Gastroesophageal sphincter (tissue), 4 donors: ENCODE data around the gene PFDN1. TPM values are rescaled to one million over a fixed set of nuclear protein-coding genes. Genes with fewer than 3 reads are reported as not detected.

Experiments used
- ATAC-seq: fragments of 150-250 bp; one replicate; pipeline ENCODE4 v1.9.1; 2016; ENCODE audit warnings: mild to moderate bottlenecking, moderate library complexity
- H3K27ac ChIP-seq, 4 donors: fragments of 200-600 bp; sonication (generic) in 3 of 4; 1 replicate in 3 of 4; 2 replicates in 1 of 4; pipeline ENCODE4 v1.5.1; 2016 to 2019
- H3K27me3 ChIP-seq: fragments of 200-600 bp; sonication (generic); one replicate; pipeline ENCODE4 v1.5.1; 2019
- H3K36me3 ChIP-seq, 2 donors: fragments of 200-600 bp; sonication (generic); one replicate each; pipeline ENCODE4 v1.5.1; 2019; ENCODE audit warnings: control low read depth in 1 of 2
- H3K4me1 ChIP-seq, 3 donors: fragments of 200-600 bp; sonication (generic); 1 replicate in 2 of 3; 2 replicates in 1 of 3; pipeline ENCODE4 v1.5.1; 2016 to 2019; ENCODE audit warnings: control low read depth in 2 of 3
- H3K4me3 ChIP-seq, 2 donors: fragments of 200-600 bp; sonication (generic); one replicate each; pipeline ENCODE4 v1.5.1; 2019; ENCODE audit warnings: mild to moderate bottlenecking in 1 of 2, moderate library complexity in 1 of 2
- H3K9me3 ChIP-seq, 3 donors: fragments of 200-600 bp; sonication (generic); one replicate each; pipeline ENCODE4 v1.5.1; 2017 to 2019; ENCODE audit warnings: control low read depth in 2 of 3
- EP300 ChIP-seq: sonication (generic); formaldehyde crosslinking; IDR thresholded peaks from one replicate; pipeline ENCODE4 v1.6.1; 2017; ENCODE audit warnings: antibody characterized with exemption, mild to moderate bottlenecking
- POLR2A ChIP-seq, 2 donors: fragments of 450-650 bp; IDR thresholded peaks; one replicate each; pipeline ENCODE4 v1.6.1; 2017; ENCODE audit warnings: antibody characterized with exemption in 2 of 2, mild to moderate bottlenecking in 2 of 2, moderate library complexity in 1 of 2
- POLR2AphosphoS5 ChIP-seq: sonication (generic); formaldehyde crosslinking; IDR thresholded peaks from one replicate; pipeline ENCODE4 v1.6.1; 2017; ENCODE audit warnings: antibody characterized with exemption
- WGBS, 2 donors: methylation state at CpG; one replicate each; pipeline ENCODE4 v1.1.5; 2018; ENCODE audit warnings: low coverage in 1 of 2; 5-methylcytosine and 5-hydroxymethylcytosine counted together
- total RNA-seq, 4 donors: library from RNA; depleted of rRNA; stranded (reverse); fragments of >200 nt; gene quantifications; one replicate each; pipeline ENCODE4 v1.1.0, GENCODE V29; 2016
- TF ChIP-seq, protein P1 (sequence below), 4 experiments: fragments of 200-600 bp in 2 of 4; fragments of 450-650 bp in 2 of 4; sonication (generic) in 1 of 4; IDR thresholded peaks; one replicate each; pipeline ENCODE4 v1.5.1; 2017 to 2019; ENCODE audit warnings: antibody characterized with exemption in 4 of 4, mild to moderate bottlenecking in 2 of 4, moderate library complexity in 2 of 4

The PFDN1 gene
- total RNA-seq, 4 donors from 2014 or later, result 66.1 to 99.7 (median 92.8) TPM

DNA sequence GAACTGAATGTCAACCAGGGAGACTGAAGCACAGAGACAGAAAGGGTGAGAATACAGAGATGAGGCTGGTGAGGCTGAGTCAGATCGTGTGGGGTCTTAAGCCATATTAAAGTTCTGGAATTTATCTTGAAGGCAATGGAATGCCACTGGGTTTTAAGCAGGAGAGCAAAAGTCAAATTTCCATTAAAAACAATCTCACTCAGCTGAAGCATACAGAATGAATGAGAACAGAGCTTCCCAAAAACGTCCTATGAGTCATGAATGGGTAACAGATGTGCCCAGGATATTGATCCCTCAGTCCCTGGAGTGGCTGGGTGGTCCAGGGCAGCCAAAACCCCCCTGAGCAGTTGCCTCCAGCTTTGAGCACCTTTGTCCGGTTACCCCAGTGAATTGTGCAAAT is 44.9 kb downstream of the PFDN1 start:
- Histone ChIP-seq H3K27ac (no peak overlapping the region), H3K9me3 (no peaks in the 10 kb centered on the region), H3K27me3 (no peaks in the 10 kb centered on the region), H3K36me3 (peaks cover 0 to 8% of the 10 kb centered on the region in 2 donors), H3K4me1 (peaks cover 7 to 51% (median 14%) of the 10 kb centered on the region in 3 donors), H3K4me3 (no peak overlapping the region)
- ATAC-seq, result no peak
- TF ChIP-seq, protein P1, sequence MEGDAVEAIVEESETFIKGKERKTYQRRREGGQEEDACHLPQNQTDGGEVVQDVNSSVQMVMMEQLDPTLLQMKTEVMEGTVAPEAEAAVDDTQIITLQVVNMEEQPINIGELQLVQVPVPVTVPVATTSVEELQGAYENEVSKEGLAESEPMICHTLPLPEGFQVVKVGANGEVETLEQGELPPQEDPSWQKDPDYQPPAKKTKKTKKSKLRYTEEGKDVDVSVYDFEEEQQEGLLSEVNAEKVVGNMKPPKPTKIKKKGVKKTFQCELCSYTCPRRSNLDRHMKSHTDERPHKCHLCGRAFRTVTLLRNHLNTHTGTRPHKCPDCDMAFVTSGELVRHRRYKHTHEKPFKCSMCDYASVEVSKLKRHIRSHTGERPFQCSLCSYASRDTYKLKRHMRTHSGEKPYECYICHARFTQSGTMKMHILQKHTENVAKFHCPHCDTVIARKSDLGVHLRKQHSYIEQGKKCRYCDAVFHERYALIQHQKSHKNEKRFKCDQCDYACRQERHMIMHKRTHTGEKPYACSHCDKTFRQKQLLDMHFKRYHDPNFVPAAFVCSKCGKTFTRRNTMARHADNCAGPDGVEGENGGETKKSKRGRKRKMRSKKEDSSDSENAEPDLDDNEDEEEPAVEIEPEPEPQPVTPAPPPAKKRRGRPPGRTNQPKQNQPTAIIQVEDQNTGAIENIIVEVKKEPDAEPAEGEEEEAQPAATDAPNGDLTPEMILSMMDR (IDR thresholded peaks at IDR 0.05), result no peak
- TF ChIP-seq EP300, result no peak
- TF ChIP-seq POLR2A (IDR thresholded peaks at IDR 0.05), result no peak
- no peak for TF ChIP-seq POLR2AphosphoS5
- WGBS, 2 donors, result 40 to 55% methylated on average over 2 of the region's 3 CpGs

DNA sequence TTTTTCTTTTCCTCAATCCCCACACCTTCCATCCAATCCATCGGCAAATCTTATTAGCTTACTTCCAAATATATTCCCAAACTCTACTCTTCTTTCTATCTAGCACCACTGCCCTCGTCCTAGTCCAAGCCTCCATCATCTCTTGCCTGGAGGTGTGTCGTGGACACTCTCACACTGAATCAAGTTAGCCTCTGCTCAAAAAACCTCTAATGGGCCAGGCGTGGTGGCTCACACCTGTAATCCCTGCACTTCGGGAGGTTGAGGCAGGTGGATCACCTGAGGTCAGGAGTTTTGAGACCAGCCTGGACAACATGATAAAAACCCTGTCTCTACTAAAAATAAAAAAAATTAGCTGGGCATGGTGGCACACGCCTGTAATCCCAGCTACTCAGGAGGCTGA is 46.2 kb downstream of the PFDN1 start:
- H3K4me3 ChIP-seq, result no peak overlapping the region
- TF ChIP-seq, protein P1 (IDR thresholded peaks at IDR 0.05), result no peak
- no peak for TF ChIP-seq EP300
- TF ChIP-seq POLR2A (IDR thresholded peaks at IDR 0.05), result no peak
- no peak for TF ChIP-seq POLR2AphosphoS5
- no peak overlapping the region for H3K27ac ChIP-seq
- H3K36me3 ChIP-seq, result peaks cover 0 to 8% of the 10 kb centered on the region in 2 donors
- ATAC-seq, result no peak
- peaks cover 7 to 49% (median 11%) of the 10 kb centered on the region in 3 donors for H3K4me1 ChIP-seq
- 92% methylated on average over 6 of the region's 6 CpGs; no CpG with 5 or more reads in 1 of the 2 donors for WGBS, 2 donors
- H3K9me3 ChIP-seq, result no peaks in the 10 kb centered on the region
- H3K27me3 ChIP-seq, result no peaks in the 10 kb centered on the region

DNA sequence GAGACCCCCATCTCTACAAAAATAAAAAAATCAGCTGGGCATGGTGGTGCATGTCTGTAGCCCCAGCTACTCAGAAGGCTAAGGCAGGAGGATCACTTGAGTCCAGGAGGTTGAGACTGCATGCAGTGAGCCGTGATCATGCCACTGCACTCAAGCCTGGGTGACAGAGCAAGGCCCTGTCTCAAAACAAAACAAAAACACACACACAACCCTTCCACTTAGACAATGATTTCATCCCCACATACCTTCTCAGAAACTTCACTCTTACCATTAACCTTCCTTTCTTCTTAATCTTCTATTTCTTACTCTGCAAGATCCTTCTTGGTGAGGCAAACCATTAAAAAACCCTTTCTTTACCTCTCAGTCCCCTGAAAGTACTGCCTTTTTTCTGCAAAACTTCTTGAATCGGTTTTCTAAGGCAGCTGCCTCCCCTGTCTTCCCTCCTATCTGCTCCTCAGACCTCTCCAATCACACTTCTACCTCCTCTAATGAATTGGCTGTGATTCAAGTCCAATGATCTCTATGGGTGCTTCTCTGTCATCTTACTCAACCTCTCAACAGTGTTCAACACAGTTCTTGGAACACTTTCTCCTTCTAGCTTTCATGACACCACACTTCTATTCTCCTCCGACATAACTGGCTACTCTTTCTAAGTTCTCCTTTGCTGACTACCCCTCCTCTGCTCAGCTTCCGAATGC is 47.3 kb downstream of the PFDN1 start:
- Histone ChIP-seq H3K36me3 (peaks cover 0 to 15% of the 10 kb centered on the region in 2 donors), H3K27me3 (no peaks in the 10 kb centered on the region), H3K4me1 (peaks cover 0 to 45% (median 7%) of the 10 kb centered on the region in 3 donors), H3K4me3 (no peak overlapping the region), H3K9me3 (no peaks in the 10 kb centered on the region), H3K27ac (no peak overlapping the region)
- 70 to 88% methylated on average over 3 to 4 of the region's 4 CpGs for WGBS, 2 donors
- no peak for ATAC-seq
- TF ChIP-seq, protein P1 (IDR thresholded peaks at IDR 0.05), result no peak
- TF ChIP-seq POLR2AphosphoS5 (no peak), POLR2A (IDR thresholded peaks at IDR 0.05) (no peak), EP300 (no peak)

DNA sequence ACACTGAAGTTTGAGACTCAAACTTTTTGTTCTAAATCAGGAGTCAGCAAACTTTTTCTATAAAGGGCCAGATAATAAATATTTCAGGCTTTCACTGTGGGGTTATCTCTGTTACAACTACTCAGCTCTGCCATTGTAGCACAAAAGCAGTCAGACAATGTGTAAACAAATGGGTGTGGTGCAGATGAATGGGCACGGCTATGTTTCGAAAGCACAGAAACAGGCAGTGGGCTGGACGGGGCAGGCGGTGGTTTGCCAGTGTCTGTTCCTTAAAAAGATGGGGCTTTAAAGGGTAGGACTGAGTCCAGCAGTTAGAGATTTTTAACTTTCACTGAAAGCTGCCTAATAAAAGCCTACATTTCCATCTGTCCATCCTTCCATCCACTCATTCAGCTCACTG is 48.9 kb downstream of the PFDN1 start:
- Histone ChIP-seq H3K4me3 (no peak overlapping the region), H3K27ac (peak overlapping the region in 2 of 4 donors; percentile 18 to 39), H3K4me1 (peaks cover 0 to 45% (median 7%) of the 10 kb centered on the region in 3 donors), H3K9me3 (no peaks in the 10 kb centered on the region), H3K36me3 (peaks cover 0 to 29% of the 10 kb centered on the region in 2 donors), H3K27me3 (no peaks in the 10 kb centered on the region)
- no peak for TF ChIP-seq POLR2AphosphoS5
- TF ChIP-seq EP300, result no peak
- peak; percentile 65 for ATAC-seq
- 7 to 29% methylated on average over 3 to 4 of the region's 4 CpGs for WGBS, 2 donors

- no peak overlapping the region for H3K27ac ChIP-seq
- peaks cover 0 to 21% of the 10 kb centered on the region in 2 donors for H3K36me3 ChIP-seq
- no peak overlapping the region for H3K4me3 ChIP-seq
- no peaks in the 10 kb centered on the region for H3K27me3 ChIP-seq
- TF ChIP-seq, protein P1 (IDR thresholded peaks at IDR 0.05), result no peak
- TF ChIP-seq EP300 (no peak), POLR2AphosphoS5 (no peak), POLR2A (IDR thresholded peaks at IDR 0.05) (no peak)
- peaks cover 0 to 56% (median 7%) of the 10 kb centered on the region in 3 donors for H3K4me1 ChIP-seq
- ATAC-seq, result no peak
- 91 to 92% methylated on average over 7 of the region's 10 CpGs for WGBS, 2 donors
- H3K9me3 ChIP-seq, result no peaks in the 10 kb centered on the region
Observed at GRCh38 chr5:140252470-140253126, 50.3 kb downstream of the PFDN1 start.
